ENCODE results near the gene UBC.

DNA sequence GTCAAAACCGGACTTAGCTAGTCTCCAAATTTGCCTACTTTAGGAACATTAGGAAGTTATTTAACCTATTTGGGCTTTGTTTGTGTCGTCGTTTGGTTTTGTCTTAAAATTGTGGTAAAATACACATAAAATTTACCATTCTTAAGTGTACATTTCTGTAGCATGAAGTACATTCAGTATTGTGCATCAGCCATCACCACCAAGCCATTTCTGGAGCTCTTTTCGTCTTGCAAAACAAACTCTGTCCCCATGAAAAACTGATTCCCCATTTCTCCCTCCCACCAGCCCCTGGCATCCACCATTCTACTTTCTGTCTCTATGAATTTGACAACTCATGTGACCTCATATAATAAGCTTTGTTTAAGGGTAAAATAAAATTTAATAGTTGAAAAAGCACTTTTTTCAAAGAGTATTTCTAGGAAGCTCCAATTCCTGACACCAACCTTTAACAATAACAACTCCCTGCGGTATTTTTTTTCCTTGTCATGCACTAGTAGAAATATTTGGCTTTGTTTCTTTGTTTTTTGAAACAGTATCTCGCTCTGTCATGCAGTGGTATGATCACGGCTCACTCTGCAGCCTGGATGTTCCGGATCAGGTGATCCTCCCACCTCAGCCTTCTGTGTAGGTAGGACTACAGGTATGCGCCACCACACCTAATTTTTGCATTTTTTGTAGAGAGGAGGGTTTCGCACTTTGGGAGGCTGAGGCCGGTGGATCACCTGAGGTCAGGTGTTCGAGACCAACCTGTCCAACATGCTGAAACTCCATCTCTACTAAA, 3.6 kb upstream of the UBC start:
- peak in 1 of 2 donors; percentile 31 for TF ChIP-seq POLR2A (IDR thresholded peaks at IDR 0.05)
- TF ChIP-seq, protein P1, sequence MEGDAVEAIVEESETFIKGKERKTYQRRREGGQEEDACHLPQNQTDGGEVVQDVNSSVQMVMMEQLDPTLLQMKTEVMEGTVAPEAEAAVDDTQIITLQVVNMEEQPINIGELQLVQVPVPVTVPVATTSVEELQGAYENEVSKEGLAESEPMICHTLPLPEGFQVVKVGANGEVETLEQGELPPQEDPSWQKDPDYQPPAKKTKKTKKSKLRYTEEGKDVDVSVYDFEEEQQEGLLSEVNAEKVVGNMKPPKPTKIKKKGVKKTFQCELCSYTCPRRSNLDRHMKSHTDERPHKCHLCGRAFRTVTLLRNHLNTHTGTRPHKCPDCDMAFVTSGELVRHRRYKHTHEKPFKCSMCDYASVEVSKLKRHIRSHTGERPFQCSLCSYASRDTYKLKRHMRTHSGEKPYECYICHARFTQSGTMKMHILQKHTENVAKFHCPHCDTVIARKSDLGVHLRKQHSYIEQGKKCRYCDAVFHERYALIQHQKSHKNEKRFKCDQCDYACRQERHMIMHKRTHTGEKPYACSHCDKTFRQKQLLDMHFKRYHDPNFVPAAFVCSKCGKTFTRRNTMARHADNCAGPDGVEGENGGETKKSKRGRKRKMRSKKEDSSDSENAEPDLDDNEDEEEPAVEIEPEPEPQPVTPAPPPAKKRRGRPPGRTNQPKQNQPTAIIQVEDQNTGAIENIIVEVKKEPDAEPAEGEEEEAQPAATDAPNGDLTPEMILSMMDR (IDR thresholded peaks at IDR 0.05), result no peak

Data from tibial nerve (tissue), 3 donors.